ENCODE measurements around the gene COLGALT1. TPM values are rescaled to one million over a fixed set of nuclear protein-coding genes. Genes with fewer than 3 reads are reported as not detected.

COLGALT1 gene
- total RNA-seq, 1 donor from 2014 or later = 257 TPM

DNA sequence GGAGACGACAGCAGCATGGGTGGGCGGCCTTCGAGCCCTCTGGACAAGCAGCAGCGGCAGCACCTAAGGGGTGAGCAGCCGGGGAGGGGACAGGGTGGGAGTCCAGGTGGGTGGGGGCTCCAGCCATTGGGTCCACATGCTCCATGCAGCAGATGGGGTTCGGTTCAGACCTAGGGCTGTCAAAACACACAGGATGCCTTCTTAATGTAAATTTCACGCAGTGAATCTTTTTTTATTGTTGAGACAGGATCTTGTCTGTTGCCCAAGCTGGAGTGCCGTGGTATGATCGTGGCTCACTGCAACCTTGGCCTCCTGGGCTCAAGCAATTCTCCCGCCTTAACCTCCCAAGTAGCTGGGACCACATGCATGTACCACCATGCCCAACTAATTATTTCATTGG, 28.1 kb upstream of the COLGALT1 start:
- peaks cover 5% of the 10 kb centered on the region for H3K9me3 Mint-ChIP-seq (ENCODE audit: unreplicated experiment)
- TF ChIP-seq, protein P1, sequence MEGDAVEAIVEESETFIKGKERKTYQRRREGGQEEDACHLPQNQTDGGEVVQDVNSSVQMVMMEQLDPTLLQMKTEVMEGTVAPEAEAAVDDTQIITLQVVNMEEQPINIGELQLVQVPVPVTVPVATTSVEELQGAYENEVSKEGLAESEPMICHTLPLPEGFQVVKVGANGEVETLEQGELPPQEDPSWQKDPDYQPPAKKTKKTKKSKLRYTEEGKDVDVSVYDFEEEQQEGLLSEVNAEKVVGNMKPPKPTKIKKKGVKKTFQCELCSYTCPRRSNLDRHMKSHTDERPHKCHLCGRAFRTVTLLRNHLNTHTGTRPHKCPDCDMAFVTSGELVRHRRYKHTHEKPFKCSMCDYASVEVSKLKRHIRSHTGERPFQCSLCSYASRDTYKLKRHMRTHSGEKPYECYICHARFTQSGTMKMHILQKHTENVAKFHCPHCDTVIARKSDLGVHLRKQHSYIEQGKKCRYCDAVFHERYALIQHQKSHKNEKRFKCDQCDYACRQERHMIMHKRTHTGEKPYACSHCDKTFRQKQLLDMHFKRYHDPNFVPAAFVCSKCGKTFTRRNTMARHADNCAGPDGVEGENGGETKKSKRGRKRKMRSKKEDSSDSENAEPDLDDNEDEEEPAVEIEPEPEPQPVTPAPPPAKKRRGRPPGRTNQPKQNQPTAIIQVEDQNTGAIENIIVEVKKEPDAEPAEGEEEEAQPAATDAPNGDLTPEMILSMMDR (IDR thresholded peaks at IDR 0.05; ENCODE audit: unreplicated experiment) = no peak
- no peaks in the 10 kb centered on the region for H3K36me3 Mint-ChIP-seq (ENCODE audit: low read depth, unreplicated experiment)
- no peak overlapping the region for H3K4me3 Mint-ChIP-seq (ENCODE audit: unreplicated experiment)
- H3K27ac Mint-ChIP-seq (ENCODE audit: unreplicated experiment) = no peak overlapping the region
- H3K4me1 Mint-ChIP-seq (ENCODE audit: unreplicated experiment) = peaks cover 9% of the 10 kb centered on the region
- H3K27me3 Mint-ChIP-seq (ENCODE audit: unreplicated experiment) = peaks cover 7% of the 10 kb centered on the region
- no peak for DNase-seq (ENCODE audit: low spot score)

DNA sequence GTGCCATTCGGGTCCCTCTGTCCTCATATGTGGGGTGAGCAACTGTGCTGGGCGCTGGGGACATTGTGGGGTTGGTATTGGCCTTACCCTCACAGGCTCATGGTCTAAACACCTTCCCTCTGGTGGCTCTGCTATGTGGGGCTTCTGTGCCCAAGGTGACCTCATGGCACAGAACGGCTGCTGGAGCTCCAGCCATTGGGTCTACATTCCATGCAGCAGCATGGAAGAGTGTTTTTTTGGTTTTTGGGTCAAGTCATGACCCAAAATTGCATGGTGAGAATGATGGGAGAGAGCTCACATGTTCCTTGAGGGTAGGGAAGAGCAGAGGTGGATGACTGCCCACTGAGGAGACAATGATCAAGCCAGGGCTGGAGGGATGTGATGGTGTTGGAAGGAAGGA, 26.8 kb upstream of the COLGALT1 start:
- Mint-ChIP-seq H3K27me3 (ENCODE audit: unreplicated experiment) (peaks cover 8% of the 10 kb centered on the region), H3K27ac (ENCODE audit: unreplicated experiment) (no peak overlapping the region)
- TF ChIP-seq, protein P1 (IDR thresholded peaks at IDR 0.05; ENCODE audit: unreplicated experiment) = no peak

DNA sequence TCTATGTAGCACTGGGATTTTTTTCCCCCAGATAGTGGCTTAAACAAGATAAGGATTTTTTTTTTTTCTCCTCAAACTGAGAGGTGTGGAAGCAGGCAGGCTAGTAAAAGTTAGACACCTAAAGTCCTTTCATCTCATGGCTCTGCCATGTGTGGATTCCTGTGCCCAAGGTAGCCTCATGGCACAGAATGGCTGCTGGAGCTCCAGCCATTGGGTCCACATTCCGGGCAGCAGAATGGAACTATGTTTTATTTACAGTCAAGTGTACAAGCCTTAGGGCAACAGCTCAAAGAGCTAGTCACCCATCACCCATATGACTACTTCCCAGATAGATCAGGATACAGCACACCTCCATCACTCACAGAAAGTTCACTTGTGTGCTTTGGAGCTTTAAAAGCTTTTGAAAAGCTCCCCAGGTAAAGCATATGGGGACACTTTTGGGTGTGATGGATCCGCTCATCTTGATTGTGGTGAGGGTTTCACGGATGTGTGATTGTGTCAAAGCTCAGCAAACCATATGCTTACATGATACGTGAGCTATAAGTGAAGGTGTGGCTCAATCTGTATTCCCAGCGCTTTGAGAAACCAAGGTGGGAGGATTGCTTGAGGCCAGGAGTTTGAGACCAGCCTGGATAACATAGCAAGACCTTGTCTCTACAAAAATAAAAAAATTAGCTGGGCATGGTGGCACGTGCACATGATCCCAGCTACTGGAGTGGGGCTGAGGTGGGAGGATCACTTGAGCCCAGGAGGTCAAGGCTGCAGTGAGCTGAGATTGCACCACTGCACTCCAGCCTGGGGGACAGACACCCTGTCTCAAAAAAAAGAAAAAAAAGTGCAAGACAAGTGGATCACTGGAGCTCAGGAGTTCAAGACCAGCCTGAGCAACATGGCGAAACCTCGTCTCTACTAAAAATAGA, 25.9 kb upstream of the COLGALT1 start:
- TF ChIP-seq, protein P1 (IDR thresholded peaks at IDR 0.05; ENCODE audit: unreplicated experiment) = no peak
- no peaks in the 10 kb centered on the region for H3K36me3 Mint-ChIP-seq (ENCODE audit: low read depth, unreplicated experiment)

More for the DNA sequence above, 26.8 kb upstream of the COLGALT1 start:
- Mint-ChIP-seq H3K4me3 (ENCODE audit: unreplicated experiment) (no peak overlapping the region), H3K4me1 (ENCODE audit: unreplicated experiment) (peaks cover under 1% of the 10 kb centered on the region), H3K36me3 (ENCODE audit: low read depth, unreplicated experiment) (no peaks in the 10 kb centered on the region), H3K9me3 (ENCODE audit: unreplicated experiment) (peaks cover 5% of the 10 kb centered on the region)
- no peak for DNase-seq (ENCODE audit: low spot score)

DNA sequence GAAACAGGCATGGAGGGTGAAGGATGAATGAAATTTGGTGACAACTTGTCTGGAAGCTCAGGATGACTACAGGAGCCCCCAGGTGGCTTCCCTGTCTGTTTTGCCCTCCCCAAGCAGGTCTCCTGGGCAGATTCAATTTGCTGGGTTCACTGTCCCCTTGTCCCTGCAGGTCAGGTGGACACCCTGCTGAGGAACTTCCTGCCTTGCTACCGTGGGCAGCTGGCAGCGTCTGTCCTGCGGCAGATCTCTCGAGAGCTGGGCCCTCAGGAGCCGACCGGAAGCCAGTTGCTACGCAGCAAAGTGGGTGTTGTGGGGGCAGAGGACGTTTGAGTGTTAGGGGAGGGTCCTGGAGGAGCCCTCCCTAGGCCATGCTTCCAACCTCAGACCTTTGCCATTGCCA, 24.9 kb upstream of the COLGALT1 start:
- TF ChIP-seq, protein P1 (IDR thresholded peaks at IDR 0.05; ENCODE audit: unreplicated experiment) = no peak
- H3K4me1 Mint-ChIP-seq (ENCODE audit: unreplicated experiment) = no peaks in the 10 kb centered on the region
- no peak for DNase-seq (ENCODE audit: low spot score)
- no peaks in the 10 kb centered on the region for H3K36me3 Mint-ChIP-seq (ENCODE audit: low read depth, unreplicated experiment)
- peaks cover 5% of the 10 kb centered on the region for H3K9me3 Mint-ChIP-seq (ENCODE audit: unreplicated experiment)
- peaks cover 4% of the 10 kb centered on the region for H3K27me3 Mint-ChIP-seq (ENCODE audit: unreplicated experiment)
- no peak overlapping the region for H3K4me3 Mint-ChIP-seq (ENCODE audit: unreplicated experiment)
- H3K27ac Mint-ChIP-seq (ENCODE audit: unreplicated experiment) = no peak overlapping the region

More for the DNA sequence above, 25.9 kb upstream of the COLGALT1 start:
- Mint-ChIP-seq H3K27me3 (ENCODE audit: unreplicated experiment) (peaks cover 4% of the 10 kb centered on the region), H3K9me3 (ENCODE audit: unreplicated experiment) (peaks cover 5% of the 10 kb centered on the region), H3K27ac (ENCODE audit: unreplicated experiment) (no peak overlapping the region), H3K4me3 (ENCODE audit: unreplicated experiment) (no peak overlapping the region), H3K4me1 (ENCODE audit: unreplicated experiment) (no peaks in the 10 kb centered on the region)
- no peak for DNase-seq (ENCODE audit: low spot score)

DNA sequence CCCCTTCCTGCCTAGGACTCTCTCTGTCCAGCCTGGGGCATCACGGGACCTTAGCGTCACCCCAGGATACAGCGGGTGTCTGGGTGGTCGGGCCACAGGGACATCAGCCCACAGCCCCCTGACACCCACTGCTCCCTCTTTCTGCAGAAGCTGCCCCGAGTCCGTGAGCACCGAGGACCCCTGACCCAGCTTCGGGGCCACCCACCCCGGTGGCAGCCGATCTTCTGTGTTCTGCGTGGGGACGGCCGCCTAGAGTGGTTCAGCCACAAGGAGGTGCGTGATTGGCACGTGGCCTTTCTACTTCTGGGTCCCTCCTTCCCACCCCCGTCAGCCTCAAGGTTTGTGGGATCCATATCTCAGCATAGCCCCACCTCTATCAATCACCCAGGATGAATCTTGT, 23.3 kb upstream of the COLGALT1 start:
- Mint-ChIP-seq H3K9me3 (ENCODE audit: unreplicated experiment) (peaks cover 5% of the 10 kb centered on the region), H3K4me1 (ENCODE audit: unreplicated experiment) (no peaks in the 10 kb centered on the region), H3K4me3 (ENCODE audit: unreplicated experiment) (no peak overlapping the region), H3K27ac (ENCODE audit: unreplicated experiment) (peak overlapping the region; percentile 57), H3K27me3 (ENCODE audit: unreplicated experiment) (peaks cover 4% of the 10 kb centered on the region), H3K36me3 (ENCODE audit: low read depth, unreplicated experiment) (no peaks in the 10 kb centered on the region)
- TF ChIP-seq, protein P1 (IDR thresholded peaks at IDR 0.05; ENCODE audit: unreplicated experiment) = no peak
- DNase-seq (ENCODE audit: low spot score) = no peak
